ENCODE data around the gene ST8SIA5.

- TF ChIP-seq EZH2 (IDR thresholded peaks at IDR 0.05; ENCODE audit: low read depth) (no peak), CTCF (conservative IDR thresholded peaks at IDR 0.05) (no peak)
These were observed 44.4 kb downstream of the ST8SIA5 start for GRCh38 chr18:46712406-46712805.

Measured in PC-9 (cell line).